Caki2 (cell line): Measurements from ENCODE around the gene LRRN2. TPM values are rescaled to one million over a fixed set of nuclear protein-coding genes. Genes with fewer than 3 reads are reported as not detected.

ENCODE experiments used
- DNase-seq: peaks from one replicate; pipeline ENCODE4 v3.0.0-alpha.2; 2015; ENCODE audit warnings: low read depth
- in situ Hi-C: cut with HindIII; loops from 2 replicates; pipeline ENCODE4 v1.10.0; 2016; ENCODE audit warnings: low sequenced_read_pairs, low pct_unique_long_range_greater_than_20kb, mixed read lengths
- total RNA-seq: library from RNA; depleted of rRNA; stranded (reverse); fragments of >200 nt; shearing (Covaris generic); gene quantifications from 2 replicates; pipeline ENCODE4 v1.2.3, GENCODE V29; 2014; ENCODE audit warnings: low replicate concordance

LRRN2 gene
- total RNA-seq, 1 experiment from 2014 or later, result 0.64 TPM

DNA sequence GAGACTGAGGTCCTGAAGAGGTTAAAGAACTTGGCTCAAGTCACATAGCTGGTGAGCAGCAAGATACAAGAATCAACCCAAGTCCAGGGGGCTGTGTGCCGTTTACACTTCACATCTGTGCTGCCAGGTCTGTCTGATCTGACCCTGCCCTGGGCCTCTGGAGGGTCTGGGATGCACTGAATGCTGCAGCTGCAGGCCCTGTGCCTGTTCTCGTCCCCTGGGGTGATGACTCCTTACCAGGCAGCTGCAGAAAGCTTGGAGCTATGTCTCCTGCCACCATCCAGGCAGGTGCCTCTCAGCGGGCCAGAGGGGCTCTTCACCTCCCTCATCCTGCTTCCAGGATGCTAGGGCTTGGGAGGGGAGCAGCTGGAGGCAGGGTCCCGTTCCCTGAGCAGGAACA, 63.5 kb downstream of the LRRN2 start:
- in situ Hi-C loops, result no loop called here
- no peak for DNase-seq

- DNase-seq, result no peak
- in situ Hi-C loops, result no loop called here
These were observed 64.1 kb downstream of the LRRN2 start for GRCh38 chr1:204621396-204621795.

DNA sequence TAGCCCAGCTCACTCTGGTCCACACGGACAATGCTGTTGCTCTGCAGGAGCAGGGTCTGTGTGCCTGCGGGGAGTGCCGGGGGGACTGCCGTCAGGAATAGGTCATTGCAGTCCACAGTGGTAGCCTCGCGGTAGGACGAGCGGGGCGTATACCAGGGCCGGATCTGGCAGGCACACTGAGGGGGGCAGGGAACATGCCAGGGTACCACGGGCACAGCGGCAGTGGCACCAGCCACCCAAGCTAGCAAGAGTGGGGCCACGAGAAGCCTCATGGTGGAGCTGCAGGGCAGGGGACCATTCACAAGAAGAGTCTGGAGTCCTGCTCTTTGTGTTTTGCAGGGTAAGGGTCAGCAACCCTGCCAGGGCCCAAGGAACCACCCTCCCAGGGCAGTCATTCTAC, 65.8 kb downstream of the LRRN2 start:
- no peak for DNase-seq
- in situ Hi-C loops, result no loop called here

DNA sequence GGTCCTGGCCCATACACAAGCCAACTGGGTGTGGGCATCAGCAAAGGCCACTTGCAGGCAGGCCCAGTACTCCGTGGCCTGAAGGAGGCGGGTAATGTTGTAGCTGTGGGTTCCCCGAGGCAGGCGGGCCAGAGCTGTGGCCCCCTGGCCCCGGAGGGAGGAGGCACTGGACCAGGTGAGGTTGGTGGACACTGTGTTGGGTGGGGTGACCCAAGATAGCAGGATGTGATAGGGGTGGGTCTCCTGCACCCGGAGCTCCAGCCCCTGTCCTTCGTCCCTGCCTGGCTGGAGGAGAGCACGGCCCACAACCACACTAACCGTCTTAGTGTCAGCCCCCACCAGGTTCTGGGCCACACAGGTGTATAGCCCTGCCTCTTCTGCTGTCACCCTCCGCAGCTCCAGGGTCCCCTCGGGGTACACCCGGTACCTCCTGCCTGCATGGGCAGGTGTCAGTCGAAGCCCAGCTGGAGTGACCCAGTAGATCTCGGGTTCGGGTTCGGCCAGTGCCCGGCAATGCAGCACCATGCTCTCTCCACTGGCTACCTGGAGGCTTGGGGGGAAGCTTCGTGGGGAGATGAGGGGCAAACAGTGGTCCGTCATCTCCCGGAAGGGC, 67.3 kb downstream of the LRRN2 start:
- no peak for DNase-seq
- in situ Hi-C loops, result no loop called here

DNA sequence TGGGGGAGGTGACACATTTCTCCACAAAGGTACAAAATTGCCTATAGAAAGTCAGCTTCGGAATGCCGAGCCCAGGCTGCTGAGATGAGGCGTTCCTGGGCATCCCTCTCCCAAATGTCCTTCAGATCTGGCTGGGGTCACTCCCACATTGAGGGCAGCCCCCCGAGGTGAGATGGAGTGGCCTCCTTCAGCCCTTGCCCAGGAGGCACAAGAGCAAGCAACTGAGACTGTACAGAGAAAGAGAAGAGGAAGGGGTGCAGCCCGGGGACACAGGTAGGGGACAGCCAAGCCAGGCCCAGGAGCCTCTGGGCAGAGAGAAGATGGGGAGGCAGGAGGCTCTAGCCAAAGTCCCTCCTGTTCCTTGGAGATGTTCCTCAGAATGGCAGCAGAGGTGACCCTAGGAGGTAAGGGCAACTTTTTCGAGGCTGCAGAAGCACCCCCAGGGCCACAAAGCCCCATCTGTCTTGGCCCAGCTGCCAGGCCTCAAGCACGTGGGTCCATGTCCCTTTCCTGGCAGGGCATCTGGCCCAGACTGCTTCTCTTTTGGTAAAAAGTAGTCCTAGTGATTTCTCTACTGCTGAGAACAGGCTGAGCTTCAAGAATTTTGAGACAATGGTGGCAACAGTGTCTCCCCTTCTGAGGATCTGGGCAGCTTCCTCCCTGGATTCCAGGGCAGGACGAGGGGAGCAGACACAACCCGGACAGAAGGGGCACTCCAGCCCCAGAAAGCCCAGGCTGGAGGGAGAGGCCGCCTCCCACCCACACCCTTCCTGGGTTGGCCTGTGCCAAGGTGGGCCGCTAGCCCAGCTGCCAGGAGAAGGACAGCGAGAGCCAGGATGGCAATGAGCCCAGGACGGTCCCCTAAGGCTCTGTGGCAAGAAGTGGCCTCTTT, 68.0 kb downstream of the LRRN2 start:
- in situ Hi-C loops, result no loop called here
- DNase-seq, result no peak

DNA sequence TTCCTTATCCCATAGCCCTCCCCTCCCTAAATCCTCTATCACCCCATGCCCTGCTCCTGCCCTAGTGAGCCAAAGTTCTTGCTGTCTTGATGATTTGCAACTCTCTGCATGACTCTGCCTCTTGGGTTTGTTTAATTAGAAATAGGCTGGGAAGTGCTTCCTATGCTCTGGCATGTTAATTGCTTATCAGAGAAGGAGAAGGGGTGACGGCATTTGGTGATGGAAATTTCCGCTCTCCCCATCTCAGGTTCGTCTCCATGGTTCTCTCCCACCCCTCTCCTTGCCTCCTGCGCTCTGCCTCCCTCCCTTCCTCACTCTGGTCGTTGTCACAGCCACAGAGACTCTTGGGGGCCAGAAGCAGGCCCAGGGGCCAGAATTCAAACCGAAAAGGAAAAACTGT, 68.9 kb downstream of the LRRN2 start:
- DNase-seq, result no peak

DNA sequence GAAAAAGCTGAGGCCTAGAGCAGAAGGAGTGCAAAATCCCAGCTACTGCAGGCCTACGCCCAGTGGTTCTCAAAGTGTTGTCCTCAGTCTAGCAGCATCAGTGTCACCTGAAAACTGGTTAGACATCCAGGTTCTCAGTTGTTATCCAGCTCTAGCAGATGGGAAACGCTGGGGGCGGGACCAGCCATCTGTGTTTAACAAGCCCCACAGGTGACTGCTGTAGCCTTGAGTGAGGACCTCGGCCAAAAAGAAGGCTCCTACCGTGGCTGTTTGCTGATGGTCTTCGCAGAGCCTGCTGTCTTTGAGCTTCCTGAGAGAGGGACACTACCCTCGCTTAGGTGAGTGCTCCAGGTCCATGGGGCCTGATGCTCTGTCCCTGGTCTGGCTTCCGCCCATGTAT, 69.7 kb downstream of the LRRN2 start:
- DNase-seq, result no peak
- in situ Hi-C loops, result no loop called here

More for the DNA sequence above, 68.9 kb downstream of the LRRN2 start:
- in situ Hi-C loops, result no loop called here

- in situ Hi-C loops, result no loop called here
- DNase-seq, result no peak
These were observed 71.9 kb downstream of the LRRN2 start for GRCh38 chr1:204613636-204614035.

DNA sequence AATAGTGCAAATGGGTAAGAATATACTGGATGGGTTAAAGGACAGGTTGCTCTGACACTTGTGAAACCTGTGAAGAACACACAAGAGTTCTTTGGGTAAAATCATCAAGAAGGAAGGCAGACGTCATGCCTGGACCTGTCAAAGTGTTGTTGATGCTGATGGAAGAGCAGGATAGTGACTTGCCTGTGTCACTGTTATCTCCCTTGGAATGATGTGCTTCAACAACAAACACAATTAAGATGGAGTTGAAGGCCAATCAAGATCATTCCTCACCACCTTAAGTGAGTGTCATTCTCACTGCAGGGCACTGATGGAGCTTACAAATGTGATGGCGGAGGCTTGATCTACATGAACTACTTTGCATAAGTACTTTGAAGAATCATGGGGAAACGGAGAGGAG, 73.2 kb downstream of the LRRN2 start:
- DNase-seq, result no peak
- in situ Hi-C loops, result no loop called here

DNA sequence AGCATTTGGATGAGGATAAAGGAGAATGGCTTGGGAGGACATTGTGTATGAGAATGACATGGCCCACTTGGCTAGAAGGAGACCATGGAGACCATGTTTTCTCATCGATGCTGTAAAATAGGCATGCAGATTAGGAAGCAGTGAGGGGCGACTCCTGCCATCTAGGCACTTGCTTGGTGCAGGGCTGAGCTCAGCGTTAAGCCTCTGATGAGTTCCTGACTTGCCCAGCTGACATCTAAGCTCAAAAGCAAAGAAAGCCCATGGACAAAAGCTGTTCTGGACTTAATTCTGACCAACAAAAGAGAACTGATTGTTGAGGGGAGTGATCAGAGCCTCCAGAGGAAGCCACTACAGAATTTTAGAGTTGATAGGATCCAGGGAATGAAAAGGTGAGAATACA, 74.5 kb downstream of the LRRN2 start:
- in situ Hi-C loops, result no loop called here
- DNase-seq, result no peak

- in situ Hi-C loops, result no loop called here
- no peak for DNase-seq
These were observed 77.6 kb downstream of the LRRN2 start for GRCh38 chr1:204607910-204608309.

DNA sequence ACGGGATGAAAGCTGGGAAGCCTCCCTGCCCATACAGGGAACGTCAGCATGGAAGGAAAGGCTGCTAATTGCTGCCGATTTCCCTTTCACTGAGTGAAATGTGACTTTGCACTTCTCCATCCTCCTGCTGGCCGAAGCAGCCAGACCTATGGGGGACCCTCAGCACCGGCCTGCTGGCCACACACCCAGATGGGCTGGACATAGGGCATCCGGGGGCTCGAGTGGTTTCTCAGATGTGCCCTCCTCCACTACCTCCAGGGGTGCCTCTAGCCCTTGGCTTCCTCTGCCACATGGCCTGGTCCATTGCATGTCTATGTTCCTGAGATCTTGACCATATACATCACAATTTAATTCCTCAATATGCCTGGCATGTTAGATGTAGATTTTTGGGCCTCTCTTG, 79.7 kb downstream of the LRRN2 start:
- in situ Hi-C loops, result no loop called here
- DNase-seq, result no peak

- no peak for DNase-seq
- in situ Hi-C loops, result no loop called here
These were observed 82.5 kb downstream of the LRRN2 start for GRCh38 chr1:204602871-204603542.

GRCh38 chr1:204602111-204602579, 83.4 kb downstream of the LRRN2 start:
- no peak for DNase-seq
- in situ Hi-C loops, result no loop called here

DNA sequence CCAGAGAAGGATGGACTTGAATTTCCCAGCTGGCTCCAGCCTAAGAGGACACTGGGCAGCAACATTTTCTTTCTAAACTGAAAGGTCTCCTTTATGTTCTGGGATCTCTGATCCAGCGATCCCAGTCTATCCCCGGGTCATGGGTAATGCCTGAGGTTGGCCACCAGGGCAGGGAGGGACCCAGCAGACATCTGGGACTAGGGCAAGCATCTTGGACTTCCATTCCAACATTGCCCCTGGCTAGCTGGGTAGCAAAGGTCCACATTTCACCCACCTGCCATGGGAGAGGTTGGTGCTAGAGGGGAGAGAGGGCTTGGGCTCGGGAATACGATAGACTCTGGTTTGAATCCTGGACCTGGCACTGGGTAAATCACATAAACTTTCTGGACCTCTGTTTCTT, 84.6 kb downstream of the LRRN2 start:
- in situ Hi-C loops, result no loop called here
- DNase-seq, result no peak

DNA sequence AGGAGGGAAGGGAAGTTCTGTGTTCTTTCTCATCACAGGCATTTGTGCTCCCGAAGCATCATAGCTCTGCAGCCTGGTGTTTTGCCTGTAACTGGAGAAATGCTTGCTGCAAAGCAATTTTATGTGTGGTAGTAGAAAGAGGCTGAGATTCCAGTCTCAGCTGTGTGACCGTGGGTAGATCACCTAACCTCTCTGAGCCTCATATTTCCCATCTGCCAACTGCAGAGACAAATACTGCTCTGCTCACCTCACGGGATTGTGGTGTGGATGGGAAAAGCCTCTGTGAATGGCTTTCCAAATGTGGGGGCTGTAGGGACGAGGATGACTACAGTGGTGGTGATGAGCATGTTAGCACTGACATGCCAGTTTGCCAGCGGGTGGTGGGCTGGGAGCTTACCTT, 85.3 kb downstream of the LRRN2 start:
- no peak for DNase-seq
- in situ Hi-C loops, result no loop called here

- DNase-seq, result no peak
- in situ Hi-C loops, result no loop called here
These were observed 85.9 kb downstream of the LRRN2 start for GRCh38 chr1:204599596-204599995.

GRCh38 chr1:204599098-204599497, 86.4 kb downstream of the LRRN2 start:
- in situ Hi-C loops, result no loop called here
- no peak for DNase-seq

DNA sequence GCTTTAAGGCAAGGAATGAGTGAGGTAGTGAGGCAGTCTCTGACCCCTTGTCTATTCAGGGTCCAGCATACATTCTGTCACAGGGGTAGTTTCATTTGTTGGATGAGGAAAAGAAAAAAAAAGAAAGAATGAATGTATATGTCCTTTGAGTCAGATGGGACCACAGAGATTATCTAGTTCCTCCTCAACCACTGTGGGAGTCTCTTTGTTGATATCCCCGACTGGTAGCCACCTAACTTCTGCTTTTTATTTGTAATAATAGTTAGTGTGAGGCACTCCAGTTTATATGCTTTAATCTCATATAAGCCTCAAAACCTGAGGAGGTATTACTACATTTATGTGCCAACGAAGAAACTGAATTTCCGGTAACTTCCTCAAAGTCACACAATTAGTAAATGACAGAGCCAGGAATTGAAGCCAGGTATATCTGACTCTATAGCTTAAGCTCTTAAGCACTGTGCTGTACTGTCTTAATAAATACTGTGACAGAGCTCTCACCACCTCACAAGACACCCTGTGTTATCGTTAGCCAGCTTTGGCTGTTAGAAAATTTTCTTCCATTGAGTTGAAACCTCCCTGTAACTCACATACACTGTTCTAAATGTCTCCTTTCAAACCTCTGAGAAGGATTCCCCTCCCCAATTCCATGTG, 87.1 kb downstream of the LRRN2 start:
- in situ Hi-C loops, result no loop called here
- no peak for DNase-seq
